Measurements from ENCODE around the gene ARID5A.

ARID5A gene

GRCh38 chr2:96547731-96548171, 11.2 kb downstream of the ARID5A start:
- H3K27ac ChIP-seq (replicated peaks), result no peak overlapping the region
- no peaks in the 10 kb centered on the region for H3K27me3 ChIP-seq (ENCODE audit: insufficient read depth, poor library complexity, severe bottlenecking)
- no peak for TF ChIP-seq SPI1 (IDR thresholded peaks at IDR 0.05; ENCODE audit: borderline replicate concordance, low read depth)
- TF ChIP-seq REST (IDR thresholded peaks at IDR 0.05; ENCODE audit: insufficient replicate concordance, low read depth), result no peak
- no peak for TF ChIP-seq GABPA (IDR thresholded peaks at IDR 0.05; ENCODE audit: low read depth)
- TF ChIP-seq, protein P1, sequence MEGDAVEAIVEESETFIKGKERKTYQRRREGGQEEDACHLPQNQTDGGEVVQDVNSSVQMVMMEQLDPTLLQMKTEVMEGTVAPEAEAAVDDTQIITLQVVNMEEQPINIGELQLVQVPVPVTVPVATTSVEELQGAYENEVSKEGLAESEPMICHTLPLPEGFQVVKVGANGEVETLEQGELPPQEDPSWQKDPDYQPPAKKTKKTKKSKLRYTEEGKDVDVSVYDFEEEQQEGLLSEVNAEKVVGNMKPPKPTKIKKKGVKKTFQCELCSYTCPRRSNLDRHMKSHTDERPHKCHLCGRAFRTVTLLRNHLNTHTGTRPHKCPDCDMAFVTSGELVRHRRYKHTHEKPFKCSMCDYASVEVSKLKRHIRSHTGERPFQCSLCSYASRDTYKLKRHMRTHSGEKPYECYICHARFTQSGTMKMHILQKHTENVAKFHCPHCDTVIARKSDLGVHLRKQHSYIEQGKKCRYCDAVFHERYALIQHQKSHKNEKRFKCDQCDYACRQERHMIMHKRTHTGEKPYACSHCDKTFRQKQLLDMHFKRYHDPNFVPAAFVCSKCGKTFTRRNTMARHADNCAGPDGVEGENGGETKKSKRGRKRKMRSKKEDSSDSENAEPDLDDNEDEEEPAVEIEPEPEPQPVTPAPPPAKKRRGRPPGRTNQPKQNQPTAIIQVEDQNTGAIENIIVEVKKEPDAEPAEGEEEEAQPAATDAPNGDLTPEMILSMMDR (IDR thresholded peaks at IDR 0.05; ENCODE audit: insufficient read depth, low read length), result no peak
- no peak for TF ChIP-seq POLR2AphosphoS5 (IDR thresholded peaks at IDR 0.05; ENCODE audit: low read depth)
- no peak for DNase-seq (ENCODE audit: low read depth in 1 of 2, low spot score in 1 of 2)
- no peak overlapping the region for H3K4me3 ChIP-seq (replicated peaks; ENCODE audit: insufficient read depth, low read length)

GRCh38 chr2:96548558-96549465, 12.3 kb downstream of the ARID5A start:
- no peak for DNase-seq (ENCODE audit: low read depth in 1 of 2, low spot score in 1 of 2)
- no peak overlapping the region for H3K27ac ChIP-seq (replicated peaks)
- H3K4me3 ChIP-seq (replicated peaks; ENCODE audit: insufficient read depth, low read length), result no peak overlapping the region
- TF ChIP-seq REST (IDR thresholded peaks at IDR 0.05; ENCODE audit: insufficient replicate concordance, low read depth) (no peak), GABPA (IDR thresholded peaks at IDR 0.05; ENCODE audit: low read depth) (no peak), SPI1 (IDR thresholded peaks at IDR 0.05; ENCODE audit: borderline replicate concordance, low read depth) (no peak), POLR2AphosphoS5 (IDR thresholded peaks at IDR 0.05; ENCODE audit: low read depth) (no peak)
- TF ChIP-seq, protein P1 (IDR thresholded peaks at IDR 0.05; ENCODE audit: insufficient read depth, low read length), result no peak
- no peaks in the 10 kb centered on the region for H3K27me3 ChIP-seq (ENCODE audit: insufficient read depth, poor library complexity, severe bottlenecking)

DNA sequence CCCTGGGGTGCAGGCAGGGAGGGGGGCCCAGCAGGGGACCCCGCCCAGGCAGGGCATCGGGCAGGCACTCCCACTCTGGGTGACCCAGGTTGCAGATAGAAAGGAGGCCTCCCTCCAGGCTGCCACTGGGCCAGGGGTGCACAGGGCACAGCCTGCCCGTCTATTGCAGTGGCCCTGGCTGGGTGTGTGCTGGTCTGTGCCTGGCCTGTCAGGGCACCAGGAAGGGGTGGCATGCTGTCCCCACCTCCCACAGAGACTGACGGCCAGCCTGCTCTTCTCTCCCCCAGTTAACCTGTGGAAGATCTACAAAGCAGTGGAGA, 12.9 kb downstream of the ARID5A start:
- Histone ChIP-seq H3K27ac (replicated peaks) (no peak overlapping the region), H3K27me3 (ENCODE audit: insufficient read depth, poor library complexity, severe bottlenecking) (no peaks in the 10 kb centered on the region), H3K4me3 (replicated peaks; ENCODE audit: insufficient read depth, low read length) (no peak overlapping the region)
- no peak for DNase-seq (ENCODE audit: low read depth in 1 of 2, low spot score in 1 of 2)
- TF ChIP-seq, protein P1 (IDR thresholded peaks at IDR 0.05; ENCODE audit: insufficient read depth, low read length), result no peak
- no peak for TF ChIP-seq SPI1 (IDR thresholded peaks at IDR 0.05; ENCODE audit: borderline replicate concordance, low read depth)
- TF ChIP-seq REST (IDR thresholded peaks at IDR 0.05; ENCODE audit: insufficient replicate concordance, low read depth), result no peak
- no peak for TF ChIP-seq GABPA (IDR thresholded peaks at IDR 0.05; ENCODE audit: low read depth)
- no peak for TF ChIP-seq POLR2AphosphoS5 (IDR thresholded peaks at IDR 0.05; ENCODE audit: low read depth)

Measured in HL-60 (cell line).